ENCODE measurements around the gene AMHR2. TPM values are rescaled to one million over a fixed set of nuclear protein-coding genes. Genes with fewer than 3 reads are reported as not detected.

Gene AMHR2
- total and polyA plus RNA-seq, 9 of the 15 experiments (the other 6 are each of a cell fraction or from before 2014, with no cell fraction given): 8.9 to 49.7 (median 19.3) TPM

- TF ChIP-seq ZNF609 (CRISPR knock-in tag; IDR thresholded peaks at IDR 0.05; ENCODE audit: borderline replicate concordance) (no peak), BRF2 (IDR thresholded peaks at IDR 0.05; ENCODE audit: borderline replicate concordance, insufficient read depth, insufficient read length) (no peak), ELK1 (CRISPR knock-in tag; IDR thresholded peaks at IDR 0.05) (no peak), BRF1 (IDR thresholded peaks at IDR 0.05; ENCODE audit: borderline replicate concordance, extremely low read depth, insufficient read length) (no peak), MYBL2 (IDR thresholded peaks at IDR 0.05; ENCODE audit: low read depth) (no peak), MYBL2 (CRISPR knock-in tag; IDR thresholded peaks at IDR 0.05; ENCODE audit: borderline replicate concordance) (no peak), SIN3B (IDR thresholded peaks at IDR 0.05; ENCODE audit: low read depth) (peak; percentile 57), ZNF79 (CRISPR knock-in tag; IDR thresholded peaks at IDR 0.05; ENCODE audit: low read depth) (no peak), CREB1 (IDR thresholded peaks at IDR 0.05) (peak; percentile 53; the same call in 1 of the 2 replicates), CREB1 (CRISPR knock-in tag; IDR thresholded peaks at IDR 0.05) (peak; percentile 26; the same call in 1 of the 2 replicates), FOXM1 (IDR thresholded peaks at IDR 0.05; ENCODE audit: low read depth) (peak; percentile 55; the same call in 1 of the 2 replicates), FOXM1 (CRISPR knock-in tag; IDR thresholded peaks at IDR 0.05; ENCODE audit: low read depth) (peak; percentile 91; the same call in 1 of the 2 replicates), ZNF146 (CRISPR knock-in tag; IDR thresholded peaks at IDR 0.05; ENCODE audit: unreplicated experiment) (no peak), GMEB1 (CRISPR knock-in tag; IDR thresholded peaks at IDR 0.05) (peak; percentile 54; the same call in 1 of the 2 replicates), DMBX1 (CRISPR knock-in tag; IDR thresholded peaks at IDR 0.05; ENCODE audit: borderline replicate concordance) (0 out of 2 replicates have a peak, but pooled peaks have one; percentile 11)
Observed at GRCh38 chr12:53452159-53453077, 28.8 kb downstream of the AMHR2 start (continued).

All from K562 (cell line).